ENCODE measurements around the gene PIP4K2A. TPM values are rescaled to one million over a fixed set of nuclear protein-coding genes. Genes with fewer than 3 reads are reported as not detected.
A peak's percentile ranks its signal among the peaks of the same experiment; 100 is the strongest.
"Not testable (repeated sequence)": the region's sequence is repeated elsewhere in the genome, so short reads cannot be mapped to it uniquely, and the experiment has no call there.

PIP4K2A gene
- total RNA-seq, 1 experiment from 2014 or later = 5.0 TPM

DNA sequence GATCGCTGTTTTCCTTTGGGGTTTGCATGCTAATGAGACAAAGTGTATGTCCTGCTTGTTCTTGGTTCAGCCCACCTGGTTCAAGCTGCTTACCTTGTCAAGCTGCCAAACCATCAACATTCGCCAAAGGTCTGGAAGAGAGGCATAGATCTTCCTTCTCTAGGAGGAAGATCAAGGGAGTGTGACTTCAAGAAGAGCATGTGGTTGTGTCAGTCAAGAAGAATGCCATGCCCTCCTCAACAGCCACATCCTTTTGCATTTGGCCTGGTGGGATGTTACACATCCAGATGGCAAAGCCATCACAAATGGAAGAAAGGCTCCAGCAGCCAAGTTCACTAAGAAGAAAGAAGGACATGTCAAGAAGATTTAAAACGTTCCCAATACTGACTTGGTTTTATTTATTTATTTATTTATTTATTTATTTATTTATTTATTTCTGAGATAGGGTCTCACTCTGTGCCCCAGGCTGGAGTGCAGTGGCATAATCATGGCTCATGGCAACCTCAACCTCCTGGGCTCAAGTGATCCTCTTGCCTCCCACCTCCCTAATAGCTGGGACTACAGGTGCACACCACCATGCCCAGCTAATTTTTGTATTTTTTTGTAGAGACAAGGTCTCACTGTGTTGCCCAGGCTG is 5.1 kb upstream of the PIP4K2A start:
- DNase-seq (ENCODE audit: low spot score) = no peak

DNA sequence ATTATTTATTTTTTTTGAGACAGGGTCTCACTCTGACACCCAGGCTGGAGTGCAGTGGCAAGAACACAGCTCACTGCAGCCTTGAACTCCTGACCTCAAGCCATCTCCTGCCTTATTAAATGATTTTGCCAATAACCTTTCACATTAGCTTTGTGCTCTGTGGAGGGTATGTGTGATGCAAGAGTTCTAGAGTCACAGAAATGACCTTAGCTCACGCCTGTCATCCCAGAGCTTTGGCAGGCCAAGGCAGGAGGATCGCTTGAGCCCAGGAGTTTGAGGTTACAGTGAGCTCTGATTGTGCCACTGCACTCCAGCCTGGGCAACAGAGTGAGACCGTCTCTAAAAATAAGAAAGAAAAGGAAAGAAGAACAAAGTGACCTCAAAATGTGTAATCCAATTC is 4.3 kb upstream of the PIP4K2A start:
- not testable (repeated sequence) for DNase-seq (ENCODE audit: low spot score)

DNA sequence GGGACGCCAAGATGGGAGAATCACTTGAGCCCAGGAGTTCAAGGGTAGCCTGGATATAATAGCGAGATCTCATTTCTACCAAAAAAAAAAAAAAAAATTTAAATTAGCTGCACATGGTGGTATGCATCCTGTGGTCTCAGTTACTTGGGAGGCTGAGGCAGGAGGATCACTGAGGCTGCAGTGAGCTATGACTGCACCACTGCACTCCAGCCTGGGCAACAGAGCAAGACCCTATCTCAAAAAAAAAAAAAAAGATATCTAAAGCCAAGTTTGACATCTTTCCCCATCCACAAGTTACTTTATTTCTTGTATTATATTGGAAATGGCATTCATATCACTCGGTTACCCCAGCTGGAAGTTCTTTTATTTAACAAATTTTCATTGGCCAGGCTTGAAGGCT is 3.4 kb upstream of the PIP4K2A start:
- no peak for DNase-seq (ENCODE audit: low spot score)

GRCh38 chr10:22716943-22717342 is 2.6 kb upstream of the PIP4K2A start:
- no peak for DNase-seq (ENCODE audit: low spot score)

- no peak for DNase-seq (ENCODE audit: low spot score)
These were observed 880 bp upstream of the PIP4K2A start for GRCh38 chr10:22715290-22715625.

DNA sequence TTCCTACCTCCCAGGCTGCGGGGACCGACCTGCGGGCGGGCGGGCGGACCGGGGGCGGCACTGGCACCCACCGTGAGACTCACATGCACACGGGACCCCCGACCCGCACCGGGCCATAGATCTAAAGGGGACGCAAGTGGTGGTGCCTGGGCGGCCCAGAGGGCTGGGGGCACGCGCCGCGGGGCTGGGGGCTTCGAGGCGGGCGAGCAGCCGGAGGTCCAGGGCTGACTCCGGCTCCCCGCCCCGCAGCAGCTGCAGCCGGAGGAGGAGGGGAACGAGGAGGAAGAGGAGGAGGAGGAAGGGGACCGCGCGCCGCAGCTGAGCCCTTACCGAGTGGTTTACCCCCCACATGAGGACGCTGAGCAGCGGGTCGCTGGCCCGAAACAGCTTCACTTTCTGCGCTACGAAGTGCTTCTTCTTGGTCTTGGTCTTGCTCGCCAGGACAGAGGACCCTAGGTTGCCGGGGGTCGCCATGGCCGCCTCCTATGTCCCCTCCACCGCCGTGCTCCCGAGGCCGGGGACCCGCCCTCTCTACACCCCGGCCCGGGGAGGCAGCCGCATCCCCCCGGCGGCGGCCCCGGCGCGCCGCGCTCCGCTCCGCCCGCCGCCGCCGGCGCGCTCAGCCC is 412 bp downstream of the PIP4K2A start:
- DNase-seq (ENCODE audit: low spot score) = peak; percentile 10

DNA sequence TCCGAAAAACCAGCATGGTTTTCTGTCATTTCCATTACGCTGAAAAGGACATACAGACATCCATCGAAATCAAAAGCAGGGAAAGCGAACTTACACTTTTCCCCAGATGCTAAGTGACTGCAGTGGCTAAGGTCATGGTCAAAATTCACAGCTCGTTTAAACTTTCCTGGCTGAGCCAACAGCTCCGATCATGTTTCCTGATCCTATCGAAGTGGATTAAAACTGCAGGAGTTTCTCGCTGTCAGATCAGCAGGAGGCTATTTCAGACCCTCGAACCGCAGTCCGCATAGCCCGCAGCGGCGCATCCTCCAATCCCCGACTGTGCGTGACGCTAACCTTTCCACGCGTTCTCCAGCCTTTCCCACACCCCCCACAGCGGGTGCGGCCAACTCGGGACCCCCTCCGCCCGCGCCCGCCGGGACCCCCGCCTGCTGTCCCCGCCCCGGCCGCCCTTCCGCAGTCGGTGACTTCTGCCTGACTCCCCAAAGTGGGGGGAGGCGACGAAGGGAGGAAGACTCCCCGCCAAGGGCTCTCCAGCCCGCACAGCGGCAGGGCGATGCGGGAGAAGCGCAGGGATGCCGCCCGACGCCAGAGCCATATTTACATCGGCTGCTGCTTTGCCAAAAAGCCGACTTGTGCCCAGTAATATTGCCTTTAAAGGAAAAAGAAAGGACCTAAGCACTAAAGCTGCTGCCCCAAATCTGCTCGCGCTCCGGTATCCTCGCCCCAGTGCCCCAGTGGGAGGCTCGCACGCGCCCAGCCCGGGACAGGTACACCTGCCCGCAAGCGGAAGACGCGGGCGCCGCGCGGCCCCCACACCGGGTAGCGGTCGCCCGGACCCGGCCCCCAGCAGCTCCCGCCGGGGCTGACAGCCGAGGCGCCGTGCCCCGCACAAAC is 1.2 kb downstream of the PIP4K2A start:
- DNase-seq (ENCODE audit: low spot score) = peak; percentile 27

- peak; percentile 5 for DNase-seq (ENCODE audit: low spot score)
These were observed 2.0 kb downstream of the PIP4K2A start for GRCh38 chr10:22712211-22712955.

- no peak for DNase-seq (ENCODE audit: low spot score)
These were observed 3.0 kb downstream of the PIP4K2A start for GRCh38 chr10:22711373-22711772.

DNA sequence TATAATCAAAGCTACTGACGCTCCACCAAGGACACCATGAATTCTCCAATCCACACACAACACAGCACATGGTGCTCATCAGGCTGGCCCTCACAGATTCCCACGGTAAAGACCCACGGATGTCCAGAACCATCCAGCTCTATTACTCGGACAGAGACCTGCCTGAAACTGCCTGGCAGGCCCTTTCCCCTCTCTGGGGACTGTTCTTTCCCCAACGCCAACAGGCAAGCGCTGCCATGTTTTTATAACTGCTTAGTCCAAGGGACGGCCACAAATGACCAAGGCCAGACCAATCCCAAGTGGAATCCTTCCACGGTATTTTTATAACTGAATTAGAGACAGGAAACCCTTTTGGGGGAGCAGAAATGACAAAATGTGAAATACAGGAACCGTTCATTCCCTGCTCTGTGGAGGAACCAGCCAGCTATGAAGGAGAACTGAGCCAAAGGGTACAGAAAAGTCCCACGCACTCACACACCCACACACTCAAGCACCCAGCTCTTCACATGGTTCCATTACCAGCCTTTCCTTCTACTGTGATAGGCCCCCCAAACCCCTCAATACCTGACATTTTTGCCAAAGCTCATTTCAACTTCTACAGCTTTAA is 4.1 kb downstream of the PIP4K2A start:
- DNase-seq (ENCODE audit: low spot score) = no peak

GRCh38 chr10:22708772-22709171 is 5.6 kb downstream of the PIP4K2A start:
- no peak for DNase-seq (ENCODE audit: low spot score)

DNA sequence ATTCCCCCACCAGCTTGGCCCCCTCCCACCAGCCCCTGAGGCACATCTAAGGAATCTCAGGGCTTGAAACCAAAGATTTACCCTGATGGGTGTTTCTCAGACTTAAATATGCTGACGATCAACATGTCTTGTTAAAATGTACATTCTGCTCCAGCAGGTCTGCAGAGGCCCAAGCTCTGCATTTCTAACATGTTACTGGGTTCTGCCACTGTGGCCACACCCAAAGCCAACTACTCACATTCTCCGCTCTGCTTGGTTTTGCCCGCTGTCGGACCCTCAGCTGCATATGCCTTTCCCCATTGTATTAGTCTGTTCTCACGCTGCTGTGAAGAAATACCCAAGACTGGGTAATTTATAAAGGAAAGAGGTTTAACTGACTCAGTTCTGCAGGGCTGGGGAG is 8.9 kb downstream of the PIP4K2A start:
- DNase-seq (ENCODE audit: low spot score) = no peak

- DNase-seq (ENCODE audit: low spot score) = no peak
These were observed 9.4 kb downstream of the PIP4K2A start for GRCh38 chr10:22704942-22705341.

- no peak for DNase-seq (ENCODE audit: low spot score)
These were observed 9.9 kb downstream of the PIP4K2A start for GRCh38 chr10:22704471-22704911.

GRCh38 chr10:22702348-22702747 is 12.0 kb downstream of the PIP4K2A start:
- DNase-seq (ENCODE audit: low spot score) = no peak

GRCh38 chr10:22701132-22701826 is 13.1 kb downstream of the PIP4K2A start:
- DNase-seq (ENCODE audit: low spot score) = no peak

DNA sequence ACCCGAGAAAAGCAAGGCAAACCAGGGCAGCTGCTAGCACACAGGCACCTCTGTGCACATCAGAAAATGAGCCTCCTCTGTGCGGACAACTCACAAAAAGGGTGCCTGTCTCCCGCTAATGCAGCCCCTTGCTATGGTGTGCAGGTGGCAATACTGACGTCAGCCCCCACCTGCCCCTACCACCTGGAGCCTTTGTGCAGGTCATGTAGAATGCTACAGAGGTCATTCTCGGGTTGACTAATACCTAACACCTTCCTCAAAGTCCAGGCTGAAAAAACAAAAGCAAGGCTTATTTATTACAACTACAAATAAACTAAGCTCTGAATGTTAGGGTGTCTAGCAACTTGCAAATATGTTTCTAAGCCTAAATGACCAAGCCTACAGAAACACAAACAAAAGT is 13.9 kb downstream of the PIP4K2A start:
- no peak for DNase-seq (ENCODE audit: low spot score)

DNA sequence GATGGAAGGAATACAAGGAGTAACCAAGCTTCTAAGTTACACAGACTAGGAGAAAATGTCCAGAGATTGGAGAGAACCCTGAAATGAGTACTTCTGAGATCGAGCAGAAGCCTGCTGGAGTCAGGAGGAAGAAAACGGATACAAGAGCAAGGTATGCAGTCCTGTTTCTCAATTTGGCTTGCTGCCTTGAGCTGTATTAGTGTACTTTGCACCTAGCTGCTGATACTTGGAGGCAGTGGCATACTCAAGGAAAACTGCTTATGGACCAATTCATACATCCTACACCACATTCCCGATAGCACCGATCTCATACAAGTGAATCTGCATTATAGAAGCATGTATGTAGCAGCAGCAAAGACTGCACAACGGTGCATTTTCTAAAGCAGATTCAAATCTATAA is 14.4 kb downstream of the PIP4K2A start:
- peak; percentile 10 for DNase-seq (ENCODE audit: low spot score)

DNA sequence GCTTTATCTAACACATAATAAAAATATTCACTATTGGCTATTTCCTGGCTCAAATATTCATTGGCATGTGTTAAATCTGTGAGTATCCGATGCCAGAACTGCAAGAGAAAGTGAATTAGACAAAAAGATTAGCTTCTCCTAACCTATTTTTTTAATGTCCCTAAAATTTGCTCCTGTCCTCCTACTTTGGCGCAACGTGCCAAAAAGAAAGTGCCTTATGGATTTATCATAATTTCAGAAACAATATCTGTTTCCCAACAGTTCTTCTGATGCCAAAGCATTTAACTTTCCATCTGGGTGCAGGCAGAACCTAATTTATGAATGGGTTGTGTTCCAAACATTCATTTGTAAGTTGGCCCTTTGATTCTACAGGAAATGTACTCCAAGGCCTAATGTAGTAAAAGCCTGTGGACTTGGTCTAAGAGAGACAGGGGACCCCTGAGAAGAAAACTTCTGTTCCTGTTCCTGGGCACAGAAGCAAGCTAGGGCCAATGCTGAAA is 15.4 kb downstream of the PIP4K2A start:
- no peak for DNase-seq (ENCODE audit: low spot score)

DNA sequence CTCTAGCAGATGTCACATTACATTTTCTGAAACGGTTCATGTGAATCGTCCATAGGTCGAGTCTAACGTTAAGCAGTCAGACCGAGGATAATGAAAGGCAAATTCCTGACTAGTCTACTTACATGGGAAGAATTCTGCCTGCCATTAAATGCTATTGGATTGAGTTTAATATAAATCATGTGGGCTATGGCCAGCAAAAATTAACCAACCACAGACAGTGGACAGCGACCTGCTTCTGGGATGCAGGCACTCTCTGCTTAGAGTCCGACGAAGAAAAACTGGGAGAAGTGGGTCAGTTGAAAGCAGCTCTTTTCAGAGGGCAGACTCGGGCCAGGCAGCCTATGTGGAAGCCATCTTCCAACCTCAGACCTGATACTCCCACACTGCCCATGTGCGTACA is 16.6 kb downstream of the PIP4K2A start:
- DNase-seq (ENCODE audit: low spot score) = no peak

DNA sequence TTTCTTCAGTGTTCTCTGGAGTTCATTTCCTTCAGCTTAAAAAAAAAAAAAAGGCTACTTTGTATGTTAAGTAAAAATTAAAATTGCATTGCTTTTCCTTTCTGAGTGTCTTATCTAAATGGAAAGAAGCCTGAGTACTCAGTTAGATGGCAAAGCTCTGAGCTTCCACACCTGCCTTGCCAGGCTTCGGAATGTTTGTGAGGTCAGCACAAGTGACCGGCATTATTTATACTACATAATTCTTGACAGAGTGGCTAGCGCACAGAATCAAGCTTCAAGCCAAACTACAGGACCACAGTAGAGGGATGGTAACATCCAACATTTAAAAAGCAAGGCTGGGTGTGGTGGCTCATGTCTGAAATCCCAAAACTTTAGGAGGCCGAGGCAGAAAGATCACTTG is 17.3 kb downstream of the PIP4K2A start:
- DNase-seq (ENCODE audit: low spot score) = no peak

Data from HT-29 (cell line).